Sigmoid colon (tissue), 7 donors: ENCODE measurements around the gene ASB16. TPM values are rescaled to one million over a fixed set of nuclear protein-coding genes. Genes with fewer than 3 reads are reported as not detected.
A peak's percentile ranks its signal among the peaks of the same experiment; 100 is the strongest.

ENCODE experiments used
- DNase-seq: peaks from one replicate; pipeline ENCODE4 v3.0.0-alpha.2; 2019
- H3K27ac ChIP-seq, 4 donors: fragments of 200-600 bp; sonication (generic); one replicate each; pipeline ENCODE4 v1.5.1; 2016 to 2019; ENCODE audit warnings: mild to moderate bottlenecking in 1 of 4
- H3K27me3 ChIP-seq, 3 donors: fragments of 200-600 bp; sonication (generic); one replicate each; pipeline ENCODE4 v1.5.1; 2019; ENCODE audit warnings: mild to moderate bottlenecking in 1 of 3
- H3K36me3 ChIP-seq, 4 donors: fragments of 200-600 bp; sonication (generic); one replicate each; pipeline ENCODE4 v1.5.1; 2016 to 2019
- H3K4me1 ChIP-seq, 4 donors: fragments of 200-600 bp; sonication (generic); one replicate each; pipeline ENCODE4 v1.5.1; 2017 to 2019
- H3K4me3 ChIP-seq, 4 donors: fragments of 200-600 bp; sonication (generic); one replicate each; pipeline ENCODE4 v1.5.1; 2017 to 2019; ENCODE audit warnings: mild to moderate bottlenecking in 2 of 4, moderate library complexity in 1 of 4
- H3K9me3 ChIP-seq, 4 donors: fragments of 200-600 bp in 3 of 4; sonication (generic) in 3 of 4; one replicate each; pipeline versions ENCODE4 v1.5.1 to v1.6.1; 2013 to 2019
- CTCF ChIP-seq, 4 experiments: fragments of 450-650 bp in 3 of 4; fragments of 200-600 bp in 1 of 4; IDR thresholded peaks; one replicate each; pipeline ENCODE4 v1.5.1; 2016 to 2019; ENCODE audit warnings: antibody characterized with exemption in 4 of 4, mild to moderate bottlenecking in 3 of 4, moderate library complexity in 2 of 4
- EP300 ChIP-seq, 4 donors: sonication (generic); formaldehyde crosslinking; IDR thresholded peaks; one replicate each; pipeline ENCODE4 v1.6.1; 2017; ENCODE audit warnings: antibody characterized with exemption in 4 of 4
- POLR2A ChIP-seq, 2 donors: fragments of 450-650 bp; IDR thresholded peaks; one replicate each; pipeline ENCODE4 v1.6.1; 2016; ENCODE audit warnings: antibody characterized with exemption in 2 of 2, mild to moderate bottlenecking in 2 of 2, moderate library complexity in 2 of 2
- POLR2AphosphoS5 ChIP-seq, 4 donors: sonication (generic); formaldehyde crosslinking; IDR thresholded peaks; one replicate each; pipeline ENCODE4 v1.6.1; 2017; ENCODE audit warnings: antibody characterized with exemption in 4 of 4
- WGBS, 2 donors: extraction: QIAGEN DNeasy Blood & Tissue Kit; methylation state at CpG; one replicate each; pipeline ENCODE4 v1.1.7; 2013; 5-methylcytosine and 5-hydroxymethylcytosine counted together
- intact Hi-C: fragments of 100-400 bp; cut with DNase I; formaldehyde crosslinking; loops from one replicate; pipeline ENCODE4 v1.15.1; 2023
- polyA plus RNA-seq, 3 donors: library from polyadenylated mRNA; stranded (reverse); fragments of 200-250 nt; gene quantifications; one replicate each; pipeline ENCODE4 v1.2.3, GENCODE V29; 2013
- total RNA-seq, 4 donors: library from RNA; depleted of rRNA; stranded (reverse); fragments of >200 nt; gene quantifications; one replicate each; pipeline ENCODE4 v1.1.0, GENCODE V29; 2016
- donor health status: healthy with polysubstance abuse.
- donor health status: Bipolar disorder and iron deficiency.
- donor health status: healthy.

ASB16 gene
- total and polyA plus RNA-seq, 7 donors = 0.19 to 4.2 (median 1.1) TPM; not detected in 2

GRCh38 chr17:44199553-44200477 lies 29.3 kb downstream of the ASB16 start, which contains the start of gene ATXN7L3:
Gene ATXN7L3 (minus strand): TSS chr17:44199884. CDS start chr17:44198070, 1,814 bp downstream.
- Histone ChIP-seq H3K27ac (peak within 1 kb of the TSS; percentile 97 to 99 (median 98)), H3K36me3 (peaks cover 9 to 25% (median 18%) of the 10 kb centered on the region in 4 donors), H3K27me3 (no peaks in the 10 kb centered on the region), H3K4me1 (peaks cover 0 to 36% (median 28%) of the 10 kb centered on the region in 4 donors), H3K9me3 (no peaks in the 10 kb centered on the region), H3K4me3 (peak within 1 kb of the TSS; percentile 78 to 99 (median 94))
- TF ChIP-seq POLR2AphosphoS5 (IDR thresholded peaks at IDR 0.05) (peak; percentile 35 to 67 (median 64)), POLR2A (IDR thresholded peaks at IDR 0.05) (no peak)
- intact Hi-C loops = loop anchor here (1.0 to 10.0 kb wide), 2 partner anchors 14 to 945 kb away; partner anchors contain the start of genes HEXIM1 and TMUB2
- DNase-seq = peak; percentile 100
- WGBS, 2 donors = 1% methylated on average over 126 of the region's 126 CpGs

GRCh38 chr17:44200478-44201155 lies 30.1 kb downstream of the ASB16 start:
- Histone ChIP-seq H3K4me1 (peaks cover 0 to 44% (median 28%) of the 10 kb centered on the region in 4 donors), H3K36me3 (peaks cover 5 to 17% (median 10%) of the 10 kb centered on the region in 4 donors)
- intact Hi-C loops = no loop called here

DNA sequence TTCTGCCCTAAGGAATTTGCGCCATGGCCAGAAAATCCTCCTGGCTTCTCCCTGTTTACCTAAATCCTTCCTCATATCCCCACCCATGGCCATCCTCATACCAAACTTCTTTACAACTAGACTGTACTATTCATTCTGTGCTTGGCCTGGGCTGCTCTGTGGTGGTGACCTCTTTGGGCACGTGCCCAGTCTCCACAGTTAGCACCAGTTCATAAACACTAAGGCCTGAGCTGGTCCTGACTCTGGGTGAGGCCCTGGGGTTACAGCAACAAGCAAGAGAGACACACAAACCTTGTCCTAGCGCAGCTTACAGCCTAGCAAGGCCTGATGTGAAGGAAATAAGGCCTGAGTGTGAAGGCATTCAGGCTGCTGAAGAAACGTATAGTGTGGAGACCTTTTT lies 32.3 kb downstream of the ASB16 start:
- Histone ChIP-seq H3K36me3 (peaks cover 0 to 14% (median 13%) of the 10 kb centered on the region in 4 donors), H3K9me3 (no peaks in the 10 kb centered on the region), H3K4me1 (peaks cover 0 to 39% (median 19%) of the 10 kb centered on the region in 4 donors), H3K27me3 (no peaks in the 10 kb centered on the region), H3K27ac (no peak overlapping the region), H3K4me3 (no peak overlapping the region)
- intact Hi-C loops = no loop called here
- no peak for DNase-seq
- TF ChIP-seq POLR2A (IDR thresholded peaks at IDR 0.05) (no peak), POLR2AphosphoS5 (IDR thresholded peaks at IDR 0.05) (no peak), CTCF (IDR thresholded peaks at IDR 0.05) (no peak), EP300 (IDR thresholded peaks at IDR 0.05) (no peak)
- 89% methylated on average over 4 of the region's 4 CpGs for WGBS, 2 donors

More at GRCh38 chr17:44200478-44201155, 30.1 kb downstream of the ASB16 start:
- 4 to 5% methylated on average over 36 of the region's 36 CpGs for WGBS, 2 donors
- Histone ChIP-seq H3K27ac (peak overlapping the region; percentile 97 to 99 (median 98)), H3K9me3 (no peaks in the 10 kb centered on the region), H3K27me3 (no peaks in the 10 kb centered on the region), H3K4me3 (peak overlapping the region; percentile 51 to 99 (median 94))
- no peak for TF ChIP-seq EP300 (IDR thresholded peaks at IDR 0.05)
- no peak for TF ChIP-seq CTCF (IDR thresholded peaks at IDR 0.05)
- peak in 1 of 2 donors; percentile 29 for TF ChIP-seq POLR2A (IDR thresholded peaks at IDR 0.05)
- peak in 2 of 4 donors; percentile 7 to 40 for TF ChIP-seq POLR2AphosphoS5 (IDR thresholded peaks at IDR 0.05)
- DNase-seq = no peak

GRCh38 chr17:44203731-44204440 lies 33.4 kb downstream of the ASB16 start:
- DNase-seq = no peak
- H3K27ac ChIP-seq = no peak overlapping the region
- H3K36me3 ChIP-seq = peaks cover 8 to 24% (median 22%) of the 10 kb centered on the region in 4 donors
- H3K4me1 ChIP-seq = peaks cover 0 to 30% (median 10%) of the 10 kb centered on the region in 4 donors
- H3K9me3 ChIP-seq = no peaks in the 10 kb centered on the region
- H3K27me3 ChIP-seq = no peaks in the 10 kb centered on the region
- TF ChIP-seq CTCF (IDR thresholded peaks at IDR 0.05) (peak; percentile 29 to 57 (median 50)), POLR2A (IDR thresholded peaks at IDR 0.05) (no peak)
- intact Hi-C loops = no loop called here
- 57 to 62% methylated on average over 9 of the region's 9 CpGs for WGBS, 2 donors
- H3K4me3 ChIP-seq = no peak overlapping the region
